HG02623 (cell line): Measurements from ENCODE around the gene IRAK3.

Experiments used
- ATAC-seq: cut with Tn5 transposase; IDR thresholded peaks from one replicate; pipeline ENCODE4 v1.9.1; 2021; ENCODE audit warnings: moderate library complexity; ENCODE audit not compliant: unreplicated experiment

The IRAK3 gene

GRCh38 chr12:66252771-66253170 lies 63.8 kb downstream of the IRAK3 start:
- no peak for ATAC-seq

- ATAC-seq = no peak
Observed at GRCh38 chr12:66255737-66256136, 66.7 kb downstream of the IRAK3 start.

- ATAC-seq = no peak
Observed at GRCh38 chr12:66258011-66258410, 69.0 kb downstream of the IRAK3 start.

- no peak for ATAC-seq
Observed at GRCh38 chr12:66262737-66263136, 73.7 kb downstream of the IRAK3 start.

GRCh38 chr12:66268562-66268961 lies 79.5 kb downstream of the IRAK3 start:
- ATAC-seq = no peak

GRCh38 chr12:66269142-66269541 lies 80.1 kb downstream of the IRAK3 start:
- no peak for ATAC-seq

GRCh38 chr12:66269757-66270383 lies 80.9 kb downstream of the IRAK3 start:
- ATAC-seq = peak; percentile 70

- ATAC-seq = no peak
Observed at GRCh38 chr12:66270613-66271012, 81.6 kb downstream of the IRAK3 start.

- ATAC-seq = no peak
Observed at GRCh38 chr12:66272650-66273049, 83.6 kb downstream of the IRAK3 start.

- no peak for ATAC-seq
Observed at GRCh38 chr12:66273147-66273546, 84.1 kb downstream of the IRAK3 start.

- no peak for ATAC-seq
Observed at GRCh38 chr12:66275040-66275439, 86.0 kb downstream of the IRAK3 start.

- no peak for ATAC-seq
Observed at GRCh38 chr12:66279123-66279712, 90.2 kb downstream of the IRAK3 start.

- ATAC-seq = no peak
Observed at GRCh38 chr12:66280561-66280960, 91.5 kb downstream of the IRAK3 start.

GRCh38 chr12:66282244-66282643 lies 93.2 kb downstream of the IRAK3 start:
- no peak for ATAC-seq

- ATAC-seq = no peak
Observed at GRCh38 chr12:66287275-66287674, 98.3 kb downstream of the IRAK3 start.

GRCh38 chr12:66288121-66288520 lies 99.1 kb downstream of the IRAK3 start:
- no peak for ATAC-seq

GRCh38 chr12:66289485-66289884 lies 100.5 kb downstream of the IRAK3 start:
- no peak for ATAC-seq

- no peak for ATAC-seq
Observed at GRCh38 chr12:66290716-66291200, 101.7 kb downstream of the IRAK3 start.

GRCh38 chr12:66296176-66296683 lies 107.2 kb downstream of the IRAK3 start:
- no peak for ATAC-seq

- ATAC-seq = no peak
Observed at GRCh38 chr12:66297080-66297479, 108.1 kb downstream of the IRAK3 start.

GRCh38 chr12:66297923-66298322 lies 108.9 kb downstream of the IRAK3 start:
- no peak for ATAC-seq

GRCh38 chr12:66301944-66302826 lies 113.2 kb downstream of the IRAK3 start, which contains the start of gene HELB:
HELB (plus strand) TSS chr12:66302493; CDS start chr12:66302604, 111 bp downstream.
- peak; percentile 93 for ATAC-seq
